ENCODE results near the gene FAM3D. TPM values are rescaled to one million over a fixed set of nuclear protein-coding genes. Genes with fewer than 3 reads are reported as not detected.

Gene FAM3D
- total and polyA plus RNA-seq, 2 donors from 2014 or later = 0.41 to 0.60 TPM

DNA sequence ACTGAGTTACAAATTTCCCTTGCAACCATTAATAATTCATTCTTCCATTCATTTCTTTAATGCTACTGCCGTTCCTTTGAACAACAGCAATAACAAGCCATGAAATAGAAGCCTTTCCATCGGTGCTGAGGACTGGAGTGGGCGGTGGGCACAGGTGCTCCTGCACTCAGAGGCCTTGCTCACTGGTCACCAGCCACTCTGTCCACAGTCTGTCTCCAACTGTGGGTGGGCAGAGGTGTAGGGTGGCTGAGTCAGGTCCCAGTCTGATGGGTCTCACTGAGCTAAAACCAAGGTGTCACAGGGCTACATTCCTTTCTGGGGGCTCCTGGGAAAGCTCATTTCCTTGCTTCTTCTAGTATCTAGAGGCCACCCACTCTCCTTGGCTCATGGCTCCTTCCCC, 6.3 kb upstream of the FAM3D start:
- FAIRE-seq (no peak), DNase-seq (no peak)
- Histone ChIP-seq H3K4me1 (ENCODE audit: control insufficient read depth in 2 of 3, insufficient read depth in 2 of 3, low read depth in 1 of 3, low read length in 3 of 3) (no peaks in the 10 kb centered on the region), H3K27ac (ENCODE audit: low read depth in 2 of 2, low read length in 2 of 2) (no peak overlapping the region), H3K4me3 (ENCODE audit: low read length in 3 of 3) (no peak overlapping the region), H3K27me3 (ENCODE audit: control insufficient read depth, insufficient read depth, low read length) (no peaks in the 10 kb centered on the region), H3K36me3 (ENCODE audit: control insufficient read depth in 2 of 3, insufficient read depth in 3 of 3, low read length in 3 of 3) (no peaks in the 10 kb centered on the region), H3K9ac (ENCODE audit: low read length in 3 of 3) (no peak overlapping the region), H3K9me3 (ENCODE audit: control insufficient read depth in 2 of 3, insufficient read depth in 1 of 3, low read length in 3 of 3) (no peaks in the 10 kb centered on the region)
- intact Hi-C loops (cut with DNase I) = no loop called here
- TF ChIP-seq, protein P1, sequence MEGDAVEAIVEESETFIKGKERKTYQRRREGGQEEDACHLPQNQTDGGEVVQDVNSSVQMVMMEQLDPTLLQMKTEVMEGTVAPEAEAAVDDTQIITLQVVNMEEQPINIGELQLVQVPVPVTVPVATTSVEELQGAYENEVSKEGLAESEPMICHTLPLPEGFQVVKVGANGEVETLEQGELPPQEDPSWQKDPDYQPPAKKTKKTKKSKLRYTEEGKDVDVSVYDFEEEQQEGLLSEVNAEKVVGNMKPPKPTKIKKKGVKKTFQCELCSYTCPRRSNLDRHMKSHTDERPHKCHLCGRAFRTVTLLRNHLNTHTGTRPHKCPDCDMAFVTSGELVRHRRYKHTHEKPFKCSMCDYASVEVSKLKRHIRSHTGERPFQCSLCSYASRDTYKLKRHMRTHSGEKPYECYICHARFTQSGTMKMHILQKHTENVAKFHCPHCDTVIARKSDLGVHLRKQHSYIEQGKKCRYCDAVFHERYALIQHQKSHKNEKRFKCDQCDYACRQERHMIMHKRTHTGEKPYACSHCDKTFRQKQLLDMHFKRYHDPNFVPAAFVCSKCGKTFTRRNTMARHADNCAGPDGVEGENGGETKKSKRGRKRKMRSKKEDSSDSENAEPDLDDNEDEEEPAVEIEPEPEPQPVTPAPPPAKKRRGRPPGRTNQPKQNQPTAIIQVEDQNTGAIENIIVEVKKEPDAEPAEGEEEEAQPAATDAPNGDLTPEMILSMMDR (IDR thresholded peaks at IDR 0.05; ENCODE audit: borderline replicate concordance, extremely low read depth, insufficient read depth) = no peak

DNA sequence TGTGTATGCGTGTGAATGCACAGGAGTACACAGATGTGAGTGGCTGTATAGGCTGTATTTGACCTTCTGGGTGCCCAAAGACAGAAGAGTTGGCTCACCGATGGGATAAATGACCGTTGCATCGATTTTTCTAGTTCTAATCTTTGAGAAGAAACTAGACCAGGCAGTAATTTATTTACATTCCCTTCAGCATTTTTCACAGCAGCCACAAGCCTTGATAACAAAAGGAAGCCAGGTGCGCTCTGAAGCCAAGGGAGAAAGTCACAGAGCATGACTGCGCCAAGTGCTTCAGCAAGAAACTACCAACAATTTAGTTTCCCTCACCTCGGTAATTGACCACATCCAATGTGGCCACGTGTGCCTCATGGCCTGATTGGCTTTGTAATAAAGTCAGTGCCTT, 5.9 kb upstream of the FAM3D start:
- H3K27me3 ChIP-seq (ENCODE audit: control insufficient read depth, insufficient read depth, low read length) = no peaks in the 10 kb centered on the region
- intact Hi-C loops (cut with DNase I) = no loop called here
- no peak overlapping the region for H3K4me3 ChIP-seq (ENCODE audit: low read length in 3 of 3)
- no peak for DNase-seq
- no peaks in the 10 kb centered on the region for H3K9me3 ChIP-seq (ENCODE audit: control insufficient read depth in 2 of 3, insufficient read depth in 1 of 3, low read length in 3 of 3)
- FAIRE-seq = no peak
- no peak overlapping the region for H3K27ac ChIP-seq (ENCODE audit: low read depth in 2 of 2, low read length in 2 of 2)
- H3K9ac ChIP-seq (ENCODE audit: low read length in 3 of 3) = no peak overlapping the region
- no peaks in the 10 kb centered on the region for H3K36me3 ChIP-seq (ENCODE audit: control insufficient read depth in 2 of 3, insufficient read depth in 3 of 3, low read length in 3 of 3)
- H3K4me1 ChIP-seq (ENCODE audit: control insufficient read depth in 2 of 3, insufficient read depth in 2 of 3, low read depth in 1 of 3, low read length in 3 of 3) = no peaks in the 10 kb centered on the region
- TF ChIP-seq, protein P1 (IDR thresholded peaks at IDR 0.05; ENCODE audit: borderline replicate concordance, extremely low read depth, insufficient read depth) = no peak

DNA sequence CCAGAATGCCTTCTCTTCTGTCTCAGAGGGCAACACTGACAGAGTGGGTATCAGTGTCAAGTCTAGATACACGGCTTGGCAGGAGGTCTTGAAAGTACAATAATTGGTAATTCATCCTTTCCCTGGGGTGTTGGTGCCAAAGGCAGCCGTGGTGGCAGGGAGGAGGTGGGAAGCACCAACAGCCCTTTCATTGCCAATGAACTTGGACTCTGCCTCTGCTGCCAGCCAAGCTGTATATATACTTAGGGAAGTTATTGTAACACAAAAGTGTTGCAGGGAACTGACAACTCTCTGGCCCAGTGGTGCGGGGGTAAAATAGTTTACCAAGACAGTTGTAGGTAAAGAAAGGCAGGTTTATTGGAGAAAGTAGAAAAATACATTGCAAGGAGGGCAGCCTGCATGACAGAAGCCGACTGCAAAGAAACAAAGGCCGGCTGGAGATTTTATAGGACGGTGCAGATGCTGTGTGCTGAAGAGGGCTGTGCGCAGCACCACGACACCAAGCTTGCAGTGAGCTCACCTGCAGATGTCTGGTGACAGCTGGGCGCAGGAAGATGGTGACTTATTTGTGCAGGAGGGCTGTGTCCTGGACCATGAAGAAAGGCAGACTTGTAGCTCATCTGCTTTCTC, 4.0 kb upstream of the FAM3D start:
- Histone ChIP-seq H3K9me3 (ENCODE audit: control insufficient read depth in 2 of 3, insufficient read depth in 1 of 3, low read length in 3 of 3) (no peaks in the 10 kb centered on the region), H3K27ac (ENCODE audit: low read depth in 2 of 2, low read length in 2 of 2) (no peak overlapping the region), H3K9ac (ENCODE audit: low read length in 3 of 3) (no peak overlapping the region), H3K27me3 (ENCODE audit: control insufficient read depth, insufficient read depth, low read length) (no peaks in the 10 kb centered on the region), H3K4me3 (ENCODE audit: low read length in 3 of 3) (no peak overlapping the region), H3K36me3 (ENCODE audit: control insufficient read depth in 2 of 3, insufficient read depth in 3 of 3, low read length in 3 of 3) (no peaks in the 10 kb centered on the region), H3K4me1 (ENCODE audit: control insufficient read depth in 2 of 3, insufficient read depth in 2 of 3, low read depth in 1 of 3, low read length in 3 of 3) (no peaks in the 10 kb centered on the region)
- FAIRE-seq (no peak), DNase-seq (peak in 1 of 5 donors; percentile 9)
- intact Hi-C loops (cut with DNase I) = no loop called here
- TF ChIP-seq, protein P1 (IDR thresholded peaks at IDR 0.05; ENCODE audit: borderline replicate concordance, extremely low read depth, insufficient read depth) = no peak

DNA sequence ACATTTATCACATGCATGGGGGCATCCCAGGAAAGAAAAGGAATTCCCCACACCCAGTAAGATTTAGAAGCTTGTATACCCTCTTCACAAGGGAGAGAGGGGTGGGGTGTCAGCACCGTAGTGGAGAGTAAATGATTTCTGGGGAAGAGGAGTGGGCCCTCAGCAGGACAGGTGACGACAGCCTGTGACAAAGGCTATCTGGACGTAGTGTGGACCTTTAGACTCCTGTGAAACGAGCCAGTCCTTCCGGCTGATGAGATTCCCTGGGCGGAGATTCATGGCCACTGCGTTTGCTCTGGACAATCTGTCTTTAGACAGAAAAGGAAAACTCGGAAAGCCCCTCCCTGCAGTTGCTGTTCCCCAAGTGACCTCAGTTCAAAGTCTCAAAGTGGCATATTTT, 1.7 kb upstream of the FAM3D start:
- no peaks in the 10 kb centered on the region for H3K36me3 ChIP-seq (ENCODE audit: control insufficient read depth in 2 of 3, insufficient read depth in 3 of 3, low read length in 3 of 3)
- peaks cover 0 to 4% (median 0%) of the 10 kb centered on the region in 3 donors for H3K4me1 ChIP-seq (ENCODE audit: control insufficient read depth in 2 of 3, insufficient read depth in 2 of 3, low read depth in 1 of 3, low read length in 3 of 3)
- H3K9ac ChIP-seq (ENCODE audit: low read length in 3 of 3) = no peak overlapping the region
- H3K9me3 ChIP-seq (ENCODE audit: control insufficient read depth in 2 of 3, insufficient read depth in 1 of 3, low read length in 3 of 3) = no peaks in the 10 kb centered on the region
- FAIRE-seq (no peak), DNase-seq (peak in 1 of 5 donors; percentile 22)
- TF ChIP-seq, protein P1 (IDR thresholded peaks at IDR 0.05; ENCODE audit: borderline replicate concordance, extremely low read depth, insufficient read depth) = no peak
- intact Hi-C loops (cut with DNase I) = no loop called here
- no peaks in the 10 kb centered on the region for H3K27me3 ChIP-seq (ENCODE audit: control insufficient read depth, insufficient read depth, low read length)
- H3K4me3 ChIP-seq (ENCODE audit: low read length in 3 of 3) = no peak overlapping the region
- H3K27ac ChIP-seq (ENCODE audit: low read depth in 2 of 2, low read length in 2 of 2) = peak overlapping the region in 1 of 2 donors; percentile 11
